C4-2B (cell line): ENCODE data around the gene GPR137B.

Experiments used
- CTCF ChIP-seq: fragments of 450-650 bp; conservative IDR thresholded peaks from 2 replicates; pipeline ENCODE4 v1.5.1; 2017; ENCODE audit warnings: mild to moderate bottlenecking
- ZFX ChIP-seq: fragments of 450-650 bp; IDR thresholded peaks from 2 replicates; pipeline ENCODE4 v1.6.1; 2017

GRCh38 chr1:236158719-236159118, 16.4 kb downstream of the GPR137B start:
- TF ChIP-seq CTCF (no peak), ZFX (no peak)
